Common myeloid progenitor, CD34-positive (primary cell): ENCODE data around the gene ZNF438.

Experiments used
- CTCF ChIA-PET: fragments of 350-600 bp; sonication (Branson Sonifier 250); formaldehyde crosslinking; loops from one replicate; lab custom pipeline; 2021; ENCODE audit warnings: antibody characterized with exemption; lab: Charles Lee
- POLR2A ChIA-PET: fragments of 350-600 bp; sonication (Branson Sonifier 250); formaldehyde crosslinking; loops from one replicate; lab custom pipeline; 2021; ENCODE audit warnings: antibody characterized with exemption; lab: Charles Lee
- DNase-seq, 3 donors: peaks; one replicate each; pipeline versions ENCODE4 v3.0.0 to v3.0.0-alpha.2; 2013
- H3K27ac ChIP-seq, 2 experiments: 1 replicate in 1 of 2; 2 replicates in 1 of 2; pipeline ENCODE4 v1.7.0; 2013; ENCODE audit warnings: inconsistent platforms in 2 of 2, low read length in 2 of 2, mild to moderate bottlenecking in 2 of 2, low read depth in 1 of 2, moderate library complexity in 1 of 2; ENCODE audit not compliant: severe bottlenecking in 2 of 2, insufficient read depth in 1 of 2, poor library complexity in 1 of 2
- H3K27me3 ChIP-seq, 5 experiments: replicated peaks in 2 of 5; 1 replicate in 3 of 5; 2 replicates in 2 of 5; pipeline versions ENCODE4 v1.6.1 to v1.7.0; 2013; ENCODE audit warnings: low read length in 4 of 5, mild to moderate bottlenecking in 2 of 5, moderate library complexity in 2 of 5, inconsistent platforms in 1 of 5; ENCODE audit not compliant: insufficient read depth in 5 of 5, control insufficient read depth in 4 of 5
- H3K36me3 ChIP-seq, 4 experiments: 1 replicate in 2 of 4; 2 replicates in 2 of 4; pipeline versions ENCODE4 v1.6.1 to v1.7.0; 2013; ENCODE audit warnings: low read length in 3 of 4, control low read depth in 1 of 4, mild to moderate bottlenecking in 1 of 4; ENCODE audit not compliant: control insufficient read depth in 4 of 4, insufficient read depth in 4 of 4
- H3K4me1 ChIP-seq, 4 experiments: 1 replicate in 3 of 4; 2 replicates in 1 of 4; pipeline versions ENCODE4 v1.6.1 to v1.7.1; 2013; ENCODE audit warnings: low read length in 3 of 4, mild to moderate bottlenecking in 3 of 4, control low read depth in 1 of 4, inconsistent platforms in 1 of 4, moderate library complexity in 1 of 4; ENCODE audit not compliant: control insufficient read depth in 4 of 4, insufficient read depth in 4 of 4; ENCODE audit errors: control extremely low read depth in 1 of 4
- H3K4me3 ChIP-seq, 7 experiments: 1 replicate in 4 of 7; 2 replicates in 3 of 7; pipeline versions ENCODE4 v1.5.1 to v1.7.0; 2013; ENCODE audit warnings: mild to moderate bottlenecking in 7 of 7, low read length in 6 of 7, moderate library complexity in 6 of 7, inconsistent platforms in 2 of 7, low read depth in 2 of 7, control low read depth in 1 of 7; ENCODE audit not compliant: insufficient read depth in 4 of 7, control insufficient read depth in 1 of 7; ENCODE audit errors: extremely low read depth in 1 of 7
- H3K9me3 ChIP-seq, 5 experiments: 1 replicate in 4 of 5; 2 replicates in 1 of 5; pipeline versions ENCODE4 v1.6.1 to v1.7.1; 2013; ENCODE audit warnings: low read length in 4 of 5, mild to moderate bottlenecking in 2 of 5, inconsistent platforms in 1 of 5, low read depth in 1 of 5, moderate library complexity in 1 of 5; ENCODE audit not compliant: control insufficient read depth in 4 of 5, insufficient read depth in 2 of 5; ENCODE audit errors: control extremely low read depth in 1 of 5
- WGBS: methylation state at CpG from one replicate; pipeline ENCODE4 v1.1.5; 2013; ENCODE audit not compliant: insufficient coverage; 5-methylcytosine and 5-hydroxymethylcytosine counted together

The ZNF438 gene

DNA sequence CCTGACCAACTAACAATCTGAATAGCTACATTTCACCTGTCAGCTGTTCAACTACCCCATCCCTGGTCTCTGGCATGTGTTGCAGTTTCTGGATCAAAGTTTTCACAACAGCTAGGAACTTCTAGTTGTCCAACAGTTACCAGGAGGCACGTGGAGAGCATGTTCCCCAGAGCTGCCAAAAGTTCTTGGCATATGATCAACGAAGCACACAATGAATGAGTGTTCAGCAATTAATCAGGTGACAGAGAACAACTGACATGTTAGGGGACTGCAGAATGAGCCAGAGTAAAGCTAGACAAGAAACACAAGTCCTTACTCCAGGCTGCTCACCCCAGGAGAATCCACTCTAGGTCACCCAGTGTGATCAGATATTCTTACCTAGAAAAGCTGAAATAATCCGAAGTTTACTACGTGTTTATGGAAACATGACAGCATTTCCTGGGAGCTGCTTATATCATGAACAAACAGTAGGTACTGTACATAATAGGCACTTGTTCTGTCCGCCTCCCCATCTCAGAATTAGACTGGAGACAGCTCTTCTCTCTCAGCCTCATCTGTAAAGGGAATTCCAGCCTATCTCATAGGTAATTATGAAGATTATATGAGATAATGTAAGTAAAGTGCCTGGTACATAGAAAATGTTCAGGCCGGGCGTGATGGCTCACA lies 50.6 kb downstream of the ZNF438 start:
- WGBS: 67% methylated on average over 3 of the region's 7 CpGs

DNA sequence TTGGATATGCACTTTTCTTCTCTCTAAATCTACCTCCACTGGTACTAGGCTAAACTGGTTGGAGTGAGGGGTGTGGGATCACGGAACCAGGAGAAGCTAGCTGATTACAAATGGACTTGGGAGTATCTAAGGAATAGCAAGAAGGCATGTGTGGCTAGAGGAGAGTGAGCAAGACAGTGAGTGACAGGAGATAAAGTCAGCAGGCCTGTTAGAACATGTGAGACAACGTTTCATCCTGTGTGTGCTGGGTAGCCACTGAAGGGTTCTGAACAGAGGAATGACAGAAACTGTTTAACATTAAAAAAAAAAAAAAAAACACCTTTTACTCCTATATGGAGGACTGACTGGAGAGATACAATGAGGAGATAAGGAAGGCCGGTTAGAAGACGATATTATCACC lies 51.7 kb downstream of the ZNF438 start:
- no peak for DNase-seq
- H3K36me3 ChIP-seq: peaks cover 0 to 3% (median 1%) of the 10 kb centered on the region in 4 experiments
- H3K9me3 ChIP-seq: peaks cover 0 to 17% (median 2%) of the 10 kb centered on the region in 5 experiments
- 95% methylated on average over 2 of the region's 4 CpGs for WGBS
- POLR2A ChIA-PET: no interaction called here
- CTCF ChIA-PET: no interaction called here
- peaks cover 0 to 3% (median under 1%) of the 10 kb centered on the region in 4 experiments for H3K4me1 ChIP-seq
- H3K4me3 ChIP-seq: no peak overlapping the region
- no peak overlapping the region for H3K27ac ChIP-seq
- no peaks in the 10 kb centered on the region for H3K27me3 ChIP-seq

More for the DNA sequence above, 50.6 kb downstream of the ZNF438 start:
- Histone ChIP-seq H3K27me3 (no peaks in the 10 kb centered on the region), H3K27ac (no peak overlapping the region), H3K9me3 (peaks cover 0 to 20% (median 2%) of the 10 kb centered on the region in 5 experiments), H3K4me1 (peaks cover 0 to 3% (median 0%) of the 10 kb centered on the region in 4 experiments), H3K36me3 (peaks cover 0 to 3% (median 1%) of the 10 kb centered on the region in 4 experiments), H3K4me3 (no peak overlapping the region)
- POLR2A ChIA-PET: no interaction called here
- peak in 1 of 3 donors; percentile 4 for DNase-seq
- CTCF ChIA-PET: interaction anchor here (0.6 kb wide), 1 partner anchor 796 kb away, joined by 3 read pairs; no protein-coding TSS in a partner anchor

DNA sequence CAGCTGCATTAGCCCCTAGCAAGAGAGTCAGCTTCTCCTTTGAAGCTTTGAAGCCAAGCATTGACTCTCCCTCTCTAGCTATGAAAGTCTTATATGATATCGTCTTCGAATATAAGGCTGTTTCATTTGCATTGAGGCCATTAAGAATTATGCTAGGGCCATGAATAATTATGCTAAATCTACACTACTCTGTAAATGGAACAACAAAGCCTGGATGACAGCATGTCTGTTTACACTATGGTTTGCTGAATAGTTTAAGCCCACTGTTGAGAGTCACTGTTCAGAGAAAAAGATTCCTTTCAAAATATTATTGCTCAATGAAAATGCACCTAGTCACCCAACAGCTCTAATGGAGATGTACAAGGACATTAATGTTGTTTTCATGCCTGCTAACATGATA lies 52.8 kb downstream of the ZNF438 start:
- Histone ChIP-seq H3K36me3 (peaks cover 0 to 3% (median 1%) of the 10 kb centered on the region in 4 experiments), H3K4me3 (no peak overlapping the region), H3K9me3 (peaks cover 0 to 13% (median 2%) of the 10 kb centered on the region in 5 experiments), H3K27ac (no peak overlapping the region), H3K4me1 (peaks cover 0 to 4% (median 2%) of the 10 kb centered on the region in 4 experiments), H3K27me3 (no peaks in the 10 kb centered on the region)
- no peak for DNase-seq
- POLR2A ChIA-PET: no interaction called here
- CTCF ChIA-PET: no interaction called here
- WGBS: no CpG with 5 or more reads among the region's 2 CpGs

DNA sequence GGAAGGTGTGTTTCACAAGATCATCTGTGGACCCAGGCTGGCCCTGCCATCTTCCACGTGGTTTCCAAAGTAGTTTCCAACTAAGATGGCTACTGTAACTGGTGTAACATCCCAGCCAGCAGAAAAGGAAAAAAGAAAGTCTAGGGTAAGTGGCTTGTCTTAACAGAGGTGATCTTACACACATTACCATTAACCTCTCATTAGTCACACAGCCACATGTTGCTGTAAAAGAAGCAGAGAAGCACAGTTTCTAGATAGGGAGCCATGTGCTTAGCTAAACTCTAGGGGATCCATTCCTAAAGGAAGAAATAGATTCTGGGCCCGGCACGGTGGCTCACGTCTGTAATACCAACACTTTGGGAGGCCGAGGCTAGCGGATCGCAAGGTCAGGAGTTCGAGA lies 54.3 kb downstream of the ZNF438 start:
- no peaks in the 10 kb centered on the region for H3K27me3 ChIP-seq
- WGBS: 97% methylated on average over 8 of the region's 8 CpGs
- ChIA-PET POLR2A (no interaction called here), CTCF (no interaction called here)
- no peak overlapping the region for H3K4me3 ChIP-seq
- H3K36me3 ChIP-seq: peaks cover 0 to 3% (median 1%) of the 10 kb centered on the region in 4 experiments
- peaks cover 0 to 4% (median 0%) of the 10 kb centered on the region in 4 experiments for H3K4me1 ChIP-seq
- H3K27ac ChIP-seq: no peak overlapping the region
- DNase-seq: no peak
- H3K9me3 ChIP-seq: peaks cover 0 to 7% (median 0%) of the 10 kb centered on the region in 5 experiments

DNA sequence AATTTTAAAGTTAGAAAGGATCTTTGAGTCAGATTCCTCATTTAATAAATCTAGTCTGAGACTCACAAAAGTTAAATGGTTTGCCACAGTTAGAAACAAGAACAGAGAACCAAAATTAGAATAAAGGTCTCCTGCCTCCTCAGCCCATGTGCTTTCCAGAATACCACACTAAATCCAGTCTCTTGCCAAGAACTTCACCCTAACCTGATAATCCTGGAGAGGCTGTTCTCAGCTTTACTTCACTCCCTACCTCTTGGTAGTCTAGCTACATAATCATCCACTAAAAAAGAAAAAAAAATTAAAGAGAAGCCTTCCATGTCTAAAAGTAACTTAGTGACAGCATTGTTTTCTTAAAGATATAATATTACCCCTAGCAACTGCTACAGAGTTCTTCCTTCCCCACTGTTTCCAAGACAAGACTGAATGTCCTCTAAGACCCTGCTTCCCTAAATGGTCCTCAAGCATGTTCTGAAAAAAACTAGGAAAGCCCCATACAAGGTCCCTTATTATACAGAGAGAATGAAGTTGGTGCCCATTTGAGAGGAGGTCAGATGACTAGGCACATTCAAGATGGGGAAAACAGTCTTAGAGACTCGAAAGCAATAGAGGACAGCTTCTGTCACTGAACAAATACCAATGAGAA lies 56.8 kb downstream of the ZNF438 start:
- Histone ChIP-seq H3K4me1 (peaks cover 0 to 4% (median 0%) of the 10 kb centered on the region in 4 experiments), H3K4me3 (no peak overlapping the region), H3K9me3 (peaks cover 0 to 6% (median 0%) of the 10 kb centered on the region in 5 experiments), H3K27me3 (no peaks in the 10 kb centered on the region), H3K27ac (no peak overlapping the region), H3K36me3 (peaks cover 0 to 2% (median 0%) of the 10 kb centered on the region in 4 experiments)
- peak in 2 of 3 donors; percentile 45 for DNase-seq
- ChIA-PET CTCF (no interaction called here), POLR2A (no interaction called here)
- WGBS: 100% methylated on average over 1 of the region's 1 CpG

DNA sequence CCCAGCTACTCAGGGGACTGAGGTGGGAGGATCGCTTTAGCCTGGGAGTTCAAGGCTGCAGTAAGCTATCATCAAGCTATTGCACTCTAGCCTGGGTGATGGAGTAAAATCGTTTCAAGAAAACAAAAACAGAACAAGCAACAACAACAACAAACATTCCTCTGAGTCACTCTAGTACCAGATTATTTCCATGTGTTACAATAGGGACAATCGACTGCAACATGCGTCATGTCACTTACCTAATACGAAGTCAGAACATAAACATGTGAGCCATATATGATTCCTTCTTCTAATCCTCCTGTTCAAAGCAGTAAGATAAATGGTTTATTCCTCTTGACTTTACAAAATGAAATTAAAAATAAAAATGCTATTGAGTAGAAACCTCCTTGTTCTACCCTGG lies 57.3 kb downstream of the ZNF438 start:
- ChIA-PET CTCF (no interaction called here), POLR2A (no interaction called here)
- H3K27ac ChIP-seq: no peak overlapping the region
- H3K36me3 ChIP-seq: no peaks in the 10 kb centered on the region
- 100% methylated on average over 3 of the region's 5 CpGs for WGBS
- peaks cover 0 to 4% (median 0%) of the 10 kb centered on the region in 4 experiments for H3K4me1 ChIP-seq
- H3K9me3 ChIP-seq: peaks cover 0 to under 1% (median 0%) of the 10 kb centered on the region in 5 experiments
- H3K27me3 ChIP-seq: no peaks in the 10 kb centered on the region
- no peak overlapping the region for H3K4me3 ChIP-seq
- DNase-seq: no peak

DNA sequence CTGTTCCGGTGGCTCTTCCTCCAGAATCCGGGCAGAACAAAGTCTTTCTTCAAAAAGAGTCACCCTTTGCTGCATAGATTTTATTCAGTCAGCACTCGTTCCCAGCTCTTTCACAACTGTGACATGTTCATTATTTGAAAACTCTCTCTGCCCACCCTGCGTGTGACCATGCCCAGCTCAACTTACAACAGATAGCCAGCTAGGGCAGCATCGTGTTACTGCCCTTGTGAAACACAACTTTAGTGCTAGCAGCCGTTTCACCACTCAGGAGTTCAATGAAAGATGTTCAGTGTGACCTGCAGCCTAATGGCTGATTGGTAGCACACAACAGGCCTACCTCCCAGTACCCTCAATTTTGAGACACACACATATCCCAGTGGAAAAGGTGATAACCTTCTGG lies 57.9 kb downstream of the ZNF438 start:
- Histone ChIP-seq H3K4me3 (no peak overlapping the region), H3K4me1 (peaks cover 0 to 5% (median 3%) of the 10 kb centered on the region in 4 experiments), H3K27me3 (no peaks in the 10 kb centered on the region), H3K9me3 (no peaks in the 10 kb centered on the region), H3K36me3 (no peaks in the 10 kb centered on the region), H3K27ac (no peak overlapping the region)
- ChIA-PET POLR2A (no interaction called here), CTCF (interaction anchor here (0.9 kb wide), 1 partner anchor 143 kb away, joined by 3 read pairs; no protein-coding TSS in a partner anchor)
- no peak for DNase-seq
- WGBS: 81% methylated on average over 6 of the region's 6 CpGs
